ENCODE data around the gene PACSIN2. TPM values are rescaled to one million over a fixed set of nuclear protein-coding genes. Genes with fewer than 3 reads are reported as not detected.

PACSIN2 gene
- total and polyA plus RNA-seq, 8 donors = 24.9 to 154 (median 71.6) TPM

- Histone ChIP-seq H3K9me3 (no peaks in the 10 kb centered on the region), H3K4me1 (peaks cover 0 to 7% (median 3%) of the 10 kb centered on the region in 4 donors), H3K27ac (no peak overlapping the region), H3K27me3 (no peaks in the 10 kb centered on the region), H3K4me3 (no peak overlapping the region), H3K36me3 (peaks cover 60 to 88% (median 87%) of the 10 kb centered on the region in 4 donors)
- WGBS, 5 donors = 63 to 73% (median 69%) methylated on average over 5 of the region's 5 CpGs
- no peak for DNase-seq
- intact Hi-C loops (cut with DNase I; ENCODE audit: low total_unique reads) = no loop called here
- no peak for TF ChIP-seq CTCF (IDR thresholded peaks at IDR 0.05)
- TF ChIP-seq POLR2AphosphoS5 (IDR thresholded peaks at IDR 0.05) = no peak
- no peak for TF ChIP-seq POLR2A (IDR thresholded peaks at IDR 0.05)
- TF ChIP-seq EP300 (IDR thresholded peaks at IDR 0.05) = no peak
Measured at GRCh38 chr22:42834177-42834949, 180.6 kb downstream of the PACSIN2 start.

- Histone ChIP-seq H3K27me3 (no peaks in the 10 kb centered on the region), H3K4me1 (no peaks in the 10 kb centered on the region), H3K9me3 (no peaks in the 10 kb centered on the region), H3K4me3 (no peak overlapping the region), H3K27ac (no peak overlapping the region), H3K36me3 (peaks cover 65 to 96% (median 93%) of the 10 kb centered on the region in 4 donors)
- no peak for DNase-seq
- intact Hi-C loops (cut with DNase I; ENCODE audit: low total_unique reads) = no loop called here
- TF ChIP-seq POLR2A (IDR thresholded peaks at IDR 0.05) = no peak
- TF ChIP-seq CTCF (IDR thresholded peaks at IDR 0.05) = no peak
- no peak for TF ChIP-seq POLR2AphosphoS5 (IDR thresholded peaks at IDR 0.05)
- no peak for TF ChIP-seq EP300 (IDR thresholded peaks at IDR 0.05)
Measured at GRCh38 chr22:42833104-42833503, 181.8 kb downstream of the PACSIN2 start.

GRCh38 chr22:42831712-42832111 is 183.2 kb downstream of the PACSIN2 start:
- Histone ChIP-seq H3K9me3 (no peaks in the 10 kb centered on the region), H3K36me3 (peaks cover 67 to 100% (median 99%) of the 10 kb centered on the region in 4 donors), H3K4me1 (no peaks in the 10 kb centered on the region), H3K27me3 (no peaks in the 10 kb centered on the region), H3K4me3 (no peak overlapping the region), H3K27ac (no peak overlapping the region)
- WGBS, 5 donors = 86 to 93% (median 86%) methylated on average over 4 of the region's 4 CpGs
- intact Hi-C loops (cut with DNase I; ENCODE audit: low total_unique reads) = no loop called here
- DNase-seq = no peak
- TF ChIP-seq EP300 (IDR thresholded peaks at IDR 0.05) (no peak), CTCF (IDR thresholded peaks at IDR 0.05) (no peak), POLR2A (IDR thresholded peaks at IDR 0.05) (no peak), POLR2AphosphoS5 (IDR thresholded peaks at IDR 0.05) (no peak)

- H3K36me3 ChIP-seq = peaks cover 71 to 100% (median 100%) of the 10 kb centered on the region in 4 donors
- intact Hi-C loops (cut with DNase I; ENCODE audit: low total_unique reads) = no loop called here
- H3K27ac ChIP-seq = no peak overlapping the region
- no peaks in the 10 kb centered on the region for H3K27me3 ChIP-seq
- 82 to 96% (median 91%) methylated on average over 5 of the region's 5 CpGs for WGBS, 5 donors
- H3K4me1 ChIP-seq = no peaks in the 10 kb centered on the region
- no peak overlapping the region for H3K4me3 ChIP-seq
- DNase-seq = no peak
- TF ChIP-seq CTCF (IDR thresholded peaks at IDR 0.05) = no peak
- TF ChIP-seq EP300 (IDR thresholded peaks at IDR 0.05) = no peak
- no peak for TF ChIP-seq POLR2AphosphoS5 (IDR thresholded peaks at IDR 0.05)
- TF ChIP-seq POLR2A (IDR thresholded peaks at IDR 0.05) = no peak
- H3K9me3 ChIP-seq = no peaks in the 10 kb centered on the region
Measured at GRCh38 chr22:42830161-42830560, 184.8 kb downstream of the PACSIN2 start.
